DMS79 treated with DMSO at 0.1 percent for 48 hours (cell line): ENCODE data around the gene NCOA5.

Experiments used
- DNase-seq: peaks from one replicate; lab custom pipeline; 2025; lab: John Stamatoyannopoulos, UW

Gene NCOA5

GRCh38 chr20:46089167-46089416 is 670 bp downstream of the NCOA5 start:
- no peak for DNase-seq

- DNase-seq = no peak
These were observed 1.2 kb downstream of the NCOA5 start for GRCh38 chr20:46088409-46089166.

- no peak for DNase-seq
These were observed 2.6 kb downstream of the NCOA5 start for GRCh38 chr20:46087161-46087560.

- no peak for DNase-seq
These were observed 4.4 kb downstream of the NCOA5 start for GRCh38 chr20:46085179-46085851.

- no peak for DNase-seq
These were observed 5.0 kb downstream of the NCOA5 start for GRCh38 chr20:46084805-46085178.

GRCh38 chr20:46083531-46084061 is 6.2 kb downstream of the NCOA5 start:
- DNase-seq = no peak

GRCh38 chr20:46083101-46083500 is 6.7 kb downstream of the NCOA5 start:
- no peak for DNase-seq

GRCh38 chr20:46081074-46081473 is 8.7 kb downstream of the NCOA5 start:
- no peak for DNase-seq

GRCh38 chr20:46078954-46079353 is 10.8 kb downstream of the NCOA5 start:
- DNase-seq = no peak

GRCh38 chr20:46077642-46078305 is 12.0 kb downstream of the NCOA5 start:
- DNase-seq = no peak

- DNase-seq = no peak
These were observed 13.0 kb downstream of the NCOA5 start for GRCh38 chr20:46076806-46077205.

- no peak for DNase-seq
These were observed 15.8 kb downstream of the NCOA5 start for GRCh38 chr20:46074006-46074405.

GRCh38 chr20:46073443-46073842 is 16.3 kb downstream of the NCOA5 start:
- peak; percentile 46 for DNase-seq

- DNase-seq = no peak
These were observed 16.7 kb downstream of the NCOA5 start for GRCh38 chr20:46073024-46073423.

- no peak for DNase-seq
These were observed 18.2 kb downstream of the NCOA5 start for GRCh38 chr20:46071573-46071972.

GRCh38 chr20:46070215-46070900 is 19.4 kb downstream of the NCOA5 start:
- DNase-seq = no peak

GRCh38 chr20:46065691-46066090 is 24.1 kb downstream of the NCOA5 start:
- no peak for DNase-seq

- DNase-seq = no peak
These were observed 24.8 kb downstream of the NCOA5 start for GRCh38 chr20:46065006-46065405.

GRCh38 chr20:46063652-46064054 is 26.1 kb downstream of the NCOA5 start:
- DNase-seq = no peak

GRCh38 chr20:46063151-46063550 is 26.6 kb downstream of the NCOA5 start:
- DNase-seq = no peak

- no peak for DNase-seq
These were observed 27.1 kb downstream of the NCOA5 start for GRCh38 chr20:46062621-46063020.

- no peak for DNase-seq
These were observed 27.6 kb downstream of the NCOA5 start for GRCh38 chr20:46062151-46062550.

GRCh38 chr20:46060975-46061374 is 28.8 kb downstream of the NCOA5 start:
- DNase-seq = no peak
